ENCODE data around the gene TP73.

DNA sequence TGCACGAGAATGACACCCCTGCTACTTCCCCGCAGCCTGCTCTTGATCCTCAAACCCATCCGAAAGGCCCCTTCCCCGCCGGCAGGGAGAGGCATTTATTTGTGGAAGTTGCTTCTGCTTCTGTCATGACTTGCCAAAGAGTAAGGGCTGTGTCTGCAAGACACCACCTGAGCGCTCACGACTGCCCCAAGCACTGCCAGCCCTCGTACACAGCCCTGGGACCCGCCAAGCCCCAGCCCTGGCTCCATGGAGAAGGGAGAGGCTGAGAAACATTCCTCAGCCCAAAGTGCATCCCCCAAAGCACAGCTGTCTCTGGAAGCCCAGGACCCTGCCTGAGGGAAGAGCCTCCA, 33.8 kb upstream of the TP73 start:
- TF ChIP-seq SUZ12 (IDR thresholded peaks at IDR 0.05; ENCODE audit: extremely low read depth, insufficient read depth, insufficient read length) (no peak), ZNF274 (IDR thresholded peaks at IDR 0.05; ENCODE audit: low read depth, low read length) (no peak), YY1 (IDR thresholded peaks at IDR 0.05; ENCODE audit: insufficient read depth, insufficient read length) (no peak)
